ENCODE measurements around the gene MAPK11.

DNA sequence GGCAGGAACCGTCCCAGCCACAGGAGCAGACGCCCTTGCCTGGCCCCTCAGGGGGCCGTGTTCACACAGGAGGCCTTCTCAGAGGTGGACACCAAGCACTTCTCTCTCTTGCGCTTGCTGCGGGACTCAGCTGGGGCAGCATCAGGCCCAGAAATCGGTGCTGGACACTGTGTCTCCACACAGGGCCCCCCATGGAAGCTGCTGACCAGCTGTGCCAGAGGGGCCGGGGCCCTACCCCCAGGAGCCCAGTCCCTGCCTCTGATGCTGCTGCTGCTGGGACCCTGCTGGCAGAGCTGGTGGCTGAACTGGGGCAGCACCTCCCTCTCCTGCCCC, 33.3 kb upstream of the MAPK11 start:
- TF ChIP-seq, protein P1, sequence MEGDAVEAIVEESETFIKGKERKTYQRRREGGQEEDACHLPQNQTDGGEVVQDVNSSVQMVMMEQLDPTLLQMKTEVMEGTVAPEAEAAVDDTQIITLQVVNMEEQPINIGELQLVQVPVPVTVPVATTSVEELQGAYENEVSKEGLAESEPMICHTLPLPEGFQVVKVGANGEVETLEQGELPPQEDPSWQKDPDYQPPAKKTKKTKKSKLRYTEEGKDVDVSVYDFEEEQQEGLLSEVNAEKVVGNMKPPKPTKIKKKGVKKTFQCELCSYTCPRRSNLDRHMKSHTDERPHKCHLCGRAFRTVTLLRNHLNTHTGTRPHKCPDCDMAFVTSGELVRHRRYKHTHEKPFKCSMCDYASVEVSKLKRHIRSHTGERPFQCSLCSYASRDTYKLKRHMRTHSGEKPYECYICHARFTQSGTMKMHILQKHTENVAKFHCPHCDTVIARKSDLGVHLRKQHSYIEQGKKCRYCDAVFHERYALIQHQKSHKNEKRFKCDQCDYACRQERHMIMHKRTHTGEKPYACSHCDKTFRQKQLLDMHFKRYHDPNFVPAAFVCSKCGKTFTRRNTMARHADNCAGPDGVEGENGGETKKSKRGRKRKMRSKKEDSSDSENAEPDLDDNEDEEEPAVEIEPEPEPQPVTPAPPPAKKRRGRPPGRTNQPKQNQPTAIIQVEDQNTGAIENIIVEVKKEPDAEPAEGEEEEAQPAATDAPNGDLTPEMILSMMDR (conservative IDR thresholded peaks at IDR 0.05): no peak
- no peak for TF ChIP-seq ZFX (IDR thresholded peaks at IDR 0.05)
